SK-N-SH (cell line): ENCODE data around the gene DR1. TPM values are rescaled to one million over a fixed set of nuclear protein-coding genes. Genes with fewer than 3 reads are reported as not detected.

Experiments used
- CTCF ChIA-PET: fragments of 300-600, 350-600 bp; formaldehyde crosslinking; extraction: SDS; loops from one replicate; lab custom pipeline; 2021; lab: Yijun Ruan, JAX
- POLR2A ChIA-PET: fragments of 350-600 bp; sonication (Branson Sonifier 250); formaldehyde crosslinking; extraction: SDS; loops from one replicate; lab custom pipeline; 2020; ENCODE audit warnings: antibody characterized with exemption, inconsistent platforms; lab: Yijun Ruan, JAX
- DNase-seq: peaks from one replicate; pipeline ENCODE4 v3.0.0; 2012
- H2AFZ ChIP-seq: fragments of 200-600 bp; sonication (generic); 2 replicates; pipeline ENCODE4 v1.8.1; 2016; ENCODE audit warnings: antibody characterized with exemption, mild to moderate bottlenecking, low read depth
- H3F3A ChIP-seq: fragments of 200-600 bp; sonication (generic); replicated peaks from 2 replicates; pipeline ENCODE3; 2016; ENCODE audit warnings: antibody characterized with exemption, mild to moderate bottlenecking; ENCODE audit not compliant: insufficient read depth
- H3K27ac ChIP-seq, 2 experiments: fragments of 200-500 bp in 1 of 2; fragments of 200-600 bp in 1 of 2; sonication (Bioruptor generic) in 1 of 2; sonication (generic), shearing (Covaris generic) in 1 of 2; 2 replicates each; pipeline versions ENCODE4 v1.5.1 to v1.6.1; 2014 to 2016; ENCODE audit warnings: low read depth in 2 of 2, inconsistent platforms in 1 of 2, low read length in 1 of 2, mild to moderate bottlenecking in 1 of 2, mixed read lengths in 1 of 2
- H3K27me3 ChIP-seq: fragments of 200-600 bp; sonication (generic), shearing (Covaris generic); 2 replicates; pipeline ENCODE4 v1.6.1; 2016; ENCODE audit warnings: mixed run types; ENCODE audit not compliant: insufficient read depth
- H3K36me3 ChIP-seq, 2 experiments: fragments of 200-500 bp in 1 of 2; fragments of 200-600 bp in 1 of 2; sonication (Bioruptor generic) in 1 of 2; sonication (generic) in 1 of 2; replicated peaks in 1 of 2; 2 replicates each; pipeline versions ENCODE3 to v1.5.1; 2014 to 2016; ENCODE audit warnings: low read length in 1 of 2, mild to moderate bottlenecking in 1 of 2; ENCODE audit not compliant: insufficient read depth in 2 of 2, control insufficient read depth in 1 of 2
- H3K4me1 ChIP-seq, 2 experiments: fragments of 200-500 bp in 1 of 2; fragments of 200-600 bp in 1 of 2; sonication (Bioruptor generic) in 1 of 2; sonication (generic), shearing (Covaris generic) in 1 of 2; 2 replicates each; pipeline versions ENCODE4 v1.5.1 to v1.6.1; 2014 to 2016; ENCODE audit warnings: low read depth in 1 of 2, low read length in 1 of 2, mixed run types in 1 of 2; ENCODE audit not compliant: insufficient read depth in 2 of 2, control insufficient read depth in 1 of 2
- H3K4me2 ChIP-seq: fragments of 200-600 bp; sonication (generic), shearing (Covaris generic); 2 replicates; pipeline ENCODE4 v1.6.1; 2017; ENCODE audit warnings: mixed run types
- H3K4me3 ChIP-seq, 2 experiments: fragments of 200-500 bp in 1 of 2; fragments of 200-600 bp in 1 of 2; sonication (Bioruptor generic) in 1 of 2; sonication (generic), shearing (Covaris generic) in 1 of 2; 2 replicates each; pipeline versions ENCODE4 v1.5.1 to v1.8.1; 2014 to 2016; ENCODE audit warnings: low read depth in 2 of 2, inconsistent platforms in 1 of 2, low read length in 1 of 2, mild to moderate bottlenecking in 1 of 2, mixed read lengths in 1 of 2, moderate library complexity in 1 of 2
- H3K79me2 ChIP-seq: fragments of 200-600 bp; sonication (generic); 2 replicates; pipeline ENCODE4 v1.8.1; 2017; ENCODE audit warnings: mild to moderate bottlenecking; ENCODE audit not compliant: insufficient read depth
- H3K9ac ChIP-seq: fragments of 200-600 bp; sonication (generic); 2 replicates; pipeline ENCODE4 v1.6.1; 2017; ENCODE audit warnings: mixed run types
- H3K9me2 ChIP-seq: fragments of 200-600 bp; sonication (generic); 2 replicates; pipeline ENCODE4 v1.6.1; 2017; ENCODE audit warnings: mixed run types
- H3K9me3 ChIP-seq: fragments of 200-600 bp; sonication (generic); 2 replicates; pipeline ENCODE4 v1.6.1; 2017; ENCODE audit warnings: mixed run types, mild to moderate bottlenecking, moderate library complexity
- H4K20me1 ChIP-seq: fragments of 200-600 bp; sonication (generic); 2 replicates; pipeline ENCODE4 v1.6.1; 2017; ENCODE audit warnings: mild to moderate bottlenecking, mixed run types; ENCODE audit not compliant: insufficient read depth
- CHD2 ChIP-seq: fragments of 150-350 bp; IDR thresholded peaks from 2 replicates; pipeline ENCODE4 v1.6.1; 2018; ENCODE audit warnings: low read length; ENCODE audit not compliant: partially characterized antibody
- CTCF ChIP-seq: fragments of 200-600 bp; sonication (generic); IDR thresholded peaks from 2 replicates; pipeline ENCODE4 v1.6.1; 2017; ENCODE audit warnings: antibody characterized with exemption, mild to moderate bottlenecking, moderate library complexity
- EZH2phosphoT487 ChIP-seq: fragments of 200-600 bp; sonication (generic); IDR thresholded peaks from 2 replicates; pipeline ENCODE4 v1.6.1; 2017; ENCODE audit warnings: low read depth, mixed run types, mild to moderate bottlenecking, antibody characterized with exemption, moderate library complexity, borderline replicate concordance
- FOXJ3 ChIP-seq: sonication (generic); formaldehyde crosslinking; IDR thresholded peaks from 2 replicates; pipeline ENCODE4 v1.5.1; 2020; ENCODE audit warnings: mild to moderate bottlenecking, missing genetic modification reagents
- GATA2 ChIP-seq: sonication (generic); formaldehyde crosslinking; IDR thresholded peaks from 2 replicates; pipeline ENCODE4 v1.5.0; 2020; ENCODE audit warnings: mild to moderate bottlenecking, missing genetic modification reagents
- MXI1 ChIP-seq: IDR thresholded peaks from 2 replicates; pipeline ENCODE4 v1.6.1; 2012; ENCODE audit warnings: mild to moderate bottlenecking, low read depth, low read length, improper control_type of control experiment
- RCOR1 ChIP-seq: fragments of 150-350 bp; IDR thresholded peaks from 2 replicates; pipeline ENCODE4 v1.6.1; 2017; ENCODE audit warnings: antibody characterized with exemption, low read length
- RFX5 ChIP-seq: IDR thresholded peaks from 2 replicates; pipeline ENCODE4 v1.6.1; 2012; ENCODE audit warnings: mild to moderate bottlenecking, improper control_type of control experiment, low read length
- RXRA ChIP-seq: IDR thresholded peaks from 2 replicates; pipeline ENCODE4 v1.4.0; 2012; ENCODE audit warnings: low read depth, mild to moderate bottlenecking, borderline replicate concordance
- SMC3 ChIP-seq: IDR thresholded peaks from 2 replicates; pipeline ENCODE4 v1.6.1; 2012; ENCODE audit warnings: low read depth, low read length, improper control_type of control experiment
- TCF12 ChIP-seq: IDR thresholded peaks from 2 replicates; pipeline ENCODE4 v1.4.0; 2012
- TEAD4 ChIP-seq: IDR thresholded peaks from 2 replicates; pipeline ENCODE4 v1.4.0; 2012; ENCODE audit warnings: mild to moderate bottlenecking, borderline replicate concordance; ENCODE audit not compliant: insufficient read depth
- YY1 ChIP-seq: IDR thresholded peaks from 2 replicates; pipeline ENCODE4 v1.4.0; 2012; ENCODE audit warnings: low read depth, mild to moderate bottlenecking
- WGBS: methylation state at CpG from one replicate; pipeline ENCODE4 v1.1.6; 2017; ENCODE audit warnings: low lambda C conversion rate; 5-methylcytosine and 5-hydroxymethylcytosine counted together
- polyA plus RNA-seq, 3 experiments: library from polyadenylated mRNA; depleted of rRNA; stranded (reverse); fragments of >200 nt; gene quantifications; 2 replicates each; pipeline ENCODE4 v1.2.3, GENCODE V29; 2012
- TF ChIP-seq, protein P1 (sequence below): IDR thresholded peaks from 2 replicates; pipeline ENCODE4 v1.4.0; 2012; ENCODE audit warnings: low read depth, borderline replicate concordance
- TF ChIP-seq, protein P2 (sequence below): fragments of 150-350 bp; IDR thresholded peaks from 2 replicates; pipeline ENCODE4 v1.6.1; 2016; ENCODE audit warnings: mild to moderate bottlenecking, low read depth, low read length

Gene DR1
- polyA plus RNA-seq, 1 of the 3 experiments (the other 2 are of a cell fraction), result 12.8 TPM

DNA sequence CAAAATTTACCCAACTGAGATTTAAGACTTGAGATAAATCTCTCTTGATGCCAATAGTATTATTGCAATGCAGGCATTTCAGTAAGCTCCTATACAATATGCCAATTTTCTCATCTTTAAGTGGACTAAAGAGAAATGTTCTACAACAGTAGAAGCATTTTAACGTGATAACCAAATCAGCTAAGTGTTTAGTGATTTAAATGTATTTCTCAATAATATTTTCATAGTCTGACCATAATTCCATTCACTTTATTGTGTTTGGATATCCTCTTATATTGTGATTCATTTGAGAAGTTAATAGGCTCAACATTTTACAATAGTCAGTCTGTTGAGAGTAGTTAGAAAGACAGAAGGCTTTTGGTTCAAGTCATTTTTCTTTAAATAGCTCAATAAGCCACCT lies 44.6 kb upstream of the DR1 start:
- no peaks in the 10 kb centered on the region for H3K27me3 ChIP-seq
- no peak overlapping the region for H3K4me2 ChIP-seq
- POLR2A ChIA-PET, result no interaction called here
- no peaks in the 10 kb centered on the region for H3K4me1 ChIP-seq
- CTCF ChIA-PET, result interaction anchor here (0.6 to 2.3 kb wide), 7 partner anchors 8 to 545 kb away, joined by 3 to 7 read pairs (median 3); no protein-coding TSS in a partner anchor
- 74% methylated on average over 1 of the region's 1 CpG for WGBS
- no peak overlapping the region for H2AFZ ChIP-seq
- no peaks in the 10 kb centered on the region for H4K20me1 ChIP-seq
- H3F3A ChIP-seq, result no peaks in the 10 kb centered on the region
- no peak overlapping the region for H3K9ac ChIP-seq
- no peaks in the 10 kb centered on the region for H3K36me3 ChIP-seq
- no peak for DNase-seq
- H3K4me3 ChIP-seq, result no peak overlapping the region
- TF ChIP-seq FOXJ3 (CRISPR knock-in tag), result no peak
- no peak for TF ChIP-seq EZH2phosphoT487
- TF ChIP-seq, protein P1, sequence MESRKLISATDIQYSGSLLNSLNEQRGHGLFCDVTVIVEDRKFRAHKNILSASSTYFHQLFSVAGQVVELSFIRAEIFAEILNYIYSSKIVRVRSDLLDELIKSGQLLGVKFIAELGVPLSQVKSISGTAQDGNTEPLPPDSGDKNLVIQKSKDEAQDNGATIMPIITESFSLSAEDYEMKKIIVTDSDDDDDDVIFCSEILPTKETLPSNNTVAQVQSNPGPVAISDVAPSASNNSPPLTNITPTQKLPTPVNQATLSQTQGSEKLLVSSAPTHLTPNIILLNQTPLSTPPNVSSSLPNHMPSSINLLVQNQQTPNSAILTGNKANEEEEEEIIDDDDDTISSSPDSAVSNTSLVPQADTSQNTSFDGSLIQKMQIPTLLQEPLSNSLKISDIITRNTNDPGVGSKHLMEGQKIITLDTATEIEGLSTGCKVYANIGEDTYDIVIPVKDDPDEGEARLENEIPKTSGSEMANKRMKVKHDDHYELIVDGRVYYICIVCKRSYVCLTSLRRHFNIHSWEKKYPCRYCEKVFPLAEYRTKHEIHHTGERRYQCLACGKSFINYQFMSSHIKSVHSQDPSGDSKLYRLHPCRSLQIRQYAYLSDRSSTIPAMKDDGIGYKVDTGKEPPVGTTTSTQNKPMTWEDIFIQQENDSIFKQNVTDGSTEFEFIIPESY, result no peak
- no peak for TF ChIP-seq MXI1
- no peak for TF ChIP-seq RCOR1
- TF ChIP-seq YY1, result no peak
- no peak for TF ChIP-seq CHD2
- no peak for TF ChIP-seq RFX5
- no peak for TF ChIP-seq TCF12
- H3K27ac ChIP-seq, result no peak overlapping the region
- no peaks in the 10 kb centered on the region for H3K9me2 ChIP-seq
- H3K9me3 ChIP-seq, result no peaks in the 10 kb centered on the region
- H3K79me2 ChIP-seq, result no peaks in the 10 kb centered on the region

GRCh38 chr1:93302078-93302477 lies 43.6 kb upstream of the DR1 start:
- no peak for TF ChIP-seq SMC3
- TF ChIP-seq RXRA, result no peak
- no peak for TF ChIP-seq GATA2 (CRISPR knock-in tag)
- TF ChIP-seq, protein P1, result no peak
- no peak for TF ChIP-seq TEAD4
- no peak for TF ChIP-seq CTCF
- TF ChIP-seq, protein P2, sequence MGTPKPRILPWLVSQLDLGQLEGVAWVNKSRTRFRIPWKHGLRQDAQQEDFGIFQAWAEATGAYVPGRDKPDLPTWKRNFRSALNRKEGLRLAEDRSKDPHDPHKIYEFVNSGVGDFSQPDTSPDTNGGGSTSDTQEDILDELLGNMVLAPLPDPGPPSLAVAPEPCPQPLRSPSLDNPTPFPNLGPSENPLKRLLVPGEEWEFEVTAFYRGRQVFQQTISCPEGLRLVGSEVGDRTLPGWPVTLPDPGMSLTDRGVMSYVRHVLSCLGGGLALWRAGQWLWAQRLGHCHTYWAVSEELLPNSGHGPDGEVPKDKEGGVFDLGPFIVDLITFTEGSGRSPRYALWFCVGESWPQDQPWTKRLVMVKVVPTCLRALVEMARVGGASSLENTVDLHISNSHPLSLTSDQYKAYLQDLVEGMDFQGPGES, result no peak
- TF ChIP-seq, all 33 proteins: peak for 0
- Histone ChIP-seq H3K79me2 (no peaks in the 10 kb centered on the region), H3K27ac (no peak overlapping the region), H3K9me2 (no peaks in the 10 kb centered on the region), H3K4me3 (no peak overlapping the region), H3K4me1 (no peaks in the 10 kb centered on the region), H3F3A (no peaks in the 10 kb centered on the region), H3K36me3 (no peaks in the 10 kb centered on the region), H4K20me1 (no peaks in the 10 kb centered on the region), H3K9ac (no peak overlapping the region), H3K4me2 (no peak overlapping the region), H3K9me3 (no peaks in the 10 kb centered on the region), H3K27me3 (no peaks in the 10 kb centered on the region), H2AFZ (no peak overlapping the region)
- CTCF ChIA-PET, result interaction anchor here (1.2 to 3.4 kb wide), 7 partner anchors 8 to 544 kb away, joined by 3 to 34 read pairs (median 3); no protein-coding TSS in a partner anchor
- POLR2A ChIA-PET, result interaction anchor here (0.6 kb wide), 1 partner anchor 37 kb away, joined by 4 read pairs; no protein-coding TSS in a partner anchor
- 79% methylated on average over 5 of the region's 5 CpGs for WGBS
- no peak for DNase-seq
